ENCODE results near the gene FAM168A.

Gene FAM168A

DNA sequence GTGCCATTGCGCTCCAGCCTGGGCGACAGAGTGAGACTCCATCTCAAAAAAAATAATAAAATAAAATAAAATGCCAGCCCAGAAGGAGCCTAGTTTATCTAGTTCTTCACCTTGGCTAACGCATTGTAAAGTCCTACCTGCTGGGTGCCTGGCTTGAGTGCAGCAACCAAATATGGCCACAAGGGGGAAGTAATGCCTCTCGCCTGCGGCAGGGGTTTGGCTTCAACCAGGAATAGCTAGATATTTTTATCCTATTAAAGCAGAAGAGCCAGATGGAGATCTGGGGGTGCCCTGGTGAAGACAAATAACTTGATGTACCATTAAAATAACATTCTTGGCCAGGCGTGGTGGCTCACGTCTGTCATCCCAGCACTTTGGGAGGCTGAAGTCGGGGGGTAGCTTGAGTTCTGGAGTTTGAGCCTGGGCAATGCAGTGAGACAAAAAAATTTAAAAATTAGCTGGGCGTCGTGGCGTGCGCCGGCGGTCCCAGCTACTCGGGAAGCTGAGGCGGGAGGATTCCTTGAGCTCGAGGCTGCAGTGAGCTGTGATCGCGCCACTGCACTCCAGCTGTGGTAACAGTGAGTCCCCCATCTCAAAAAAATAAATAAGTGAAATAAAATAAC lies 27.9 kb upstream of the FAM168A start:
- peak; percentile 24 for DNase-seq (ENCODE audit: extremely low read depth, low read depth)
- H3K4me3 ChIP-seq (replicated peaks; ENCODE audit: low read depth, low read length) = no peak overlapping the region
- TF ChIP-seq, protein P1, sequence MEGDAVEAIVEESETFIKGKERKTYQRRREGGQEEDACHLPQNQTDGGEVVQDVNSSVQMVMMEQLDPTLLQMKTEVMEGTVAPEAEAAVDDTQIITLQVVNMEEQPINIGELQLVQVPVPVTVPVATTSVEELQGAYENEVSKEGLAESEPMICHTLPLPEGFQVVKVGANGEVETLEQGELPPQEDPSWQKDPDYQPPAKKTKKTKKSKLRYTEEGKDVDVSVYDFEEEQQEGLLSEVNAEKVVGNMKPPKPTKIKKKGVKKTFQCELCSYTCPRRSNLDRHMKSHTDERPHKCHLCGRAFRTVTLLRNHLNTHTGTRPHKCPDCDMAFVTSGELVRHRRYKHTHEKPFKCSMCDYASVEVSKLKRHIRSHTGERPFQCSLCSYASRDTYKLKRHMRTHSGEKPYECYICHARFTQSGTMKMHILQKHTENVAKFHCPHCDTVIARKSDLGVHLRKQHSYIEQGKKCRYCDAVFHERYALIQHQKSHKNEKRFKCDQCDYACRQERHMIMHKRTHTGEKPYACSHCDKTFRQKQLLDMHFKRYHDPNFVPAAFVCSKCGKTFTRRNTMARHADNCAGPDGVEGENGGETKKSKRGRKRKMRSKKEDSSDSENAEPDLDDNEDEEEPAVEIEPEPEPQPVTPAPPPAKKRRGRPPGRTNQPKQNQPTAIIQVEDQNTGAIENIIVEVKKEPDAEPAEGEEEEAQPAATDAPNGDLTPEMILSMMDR (IDR thresholded peaks at IDR 0.05; ENCODE audit: low read depth, low read length, missing control alignments) = peak; percentile 90

DNA sequence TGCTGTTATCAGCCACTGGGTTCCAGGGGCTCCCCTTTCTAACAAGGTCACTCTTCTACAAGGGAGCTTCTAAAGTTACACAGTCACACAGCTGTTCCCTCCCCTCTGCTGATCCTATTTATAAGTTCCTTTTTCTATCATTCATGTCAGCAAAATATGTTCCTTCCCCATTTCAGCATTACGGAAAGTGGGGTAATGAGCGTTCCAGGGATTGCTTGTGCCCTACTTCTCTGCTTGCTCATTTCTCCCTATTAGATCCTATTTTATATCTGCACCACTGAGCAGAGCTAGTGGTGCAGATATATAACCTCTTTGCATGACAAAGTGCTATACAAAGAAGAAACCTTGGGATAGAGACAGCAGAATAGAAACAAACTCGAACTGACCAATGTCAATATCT lies 25.8 kb upstream of the FAM168A start:
- DNase-seq (ENCODE audit: extremely low read depth, low read depth) = no peak
- H3K4me3 ChIP-seq (replicated peaks; ENCODE audit: low read depth, low read length) = no peak overlapping the region
- TF ChIP-seq, protein P1 (IDR thresholded peaks at IDR 0.05; ENCODE audit: low read depth, low read length, missing control alignments) = no peak

DNA sequence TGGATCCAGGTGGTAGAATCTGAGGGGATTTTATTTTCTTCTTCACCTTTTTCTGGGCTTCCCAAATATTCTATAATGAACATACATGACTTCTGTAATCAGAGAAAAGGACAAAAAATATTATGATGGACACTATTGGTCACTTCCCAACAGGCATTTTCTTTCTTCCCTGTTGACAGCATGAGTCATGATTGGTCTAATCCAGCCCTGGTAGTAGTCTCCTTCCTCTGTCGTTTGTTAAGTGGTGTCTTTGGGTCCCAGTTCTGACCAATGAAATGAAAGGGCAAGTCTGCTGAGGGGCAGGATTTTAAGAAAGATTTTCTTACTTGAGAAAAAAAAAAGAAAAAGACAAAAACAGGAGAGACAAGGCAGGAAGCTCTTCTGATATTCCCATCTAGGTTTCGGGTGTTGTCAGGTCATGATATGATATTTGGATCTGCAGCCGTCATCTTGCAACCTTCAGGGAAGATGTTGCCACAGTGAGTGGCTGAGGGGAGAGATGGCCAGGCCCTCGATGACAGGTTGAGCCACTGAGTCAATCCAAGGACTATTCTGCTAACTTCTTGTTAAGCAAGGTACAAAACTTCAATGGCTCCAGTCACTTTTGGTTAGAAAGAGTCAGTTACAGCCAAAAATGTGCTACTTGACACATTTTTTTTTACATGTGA lies 25.1 kb upstream of the FAM168A start:
- TF ChIP-seq, protein P1 (IDR thresholded peaks at IDR 0.05; ENCODE audit: low read depth, low read length, missing control alignments) = no peak
- DNase-seq (ENCODE audit: extremely low read depth, low read depth) = no peak
- no peak overlapping the region for H3K4me3 ChIP-seq (replicated peaks; ENCODE audit: low read depth, low read length)

DNA sequence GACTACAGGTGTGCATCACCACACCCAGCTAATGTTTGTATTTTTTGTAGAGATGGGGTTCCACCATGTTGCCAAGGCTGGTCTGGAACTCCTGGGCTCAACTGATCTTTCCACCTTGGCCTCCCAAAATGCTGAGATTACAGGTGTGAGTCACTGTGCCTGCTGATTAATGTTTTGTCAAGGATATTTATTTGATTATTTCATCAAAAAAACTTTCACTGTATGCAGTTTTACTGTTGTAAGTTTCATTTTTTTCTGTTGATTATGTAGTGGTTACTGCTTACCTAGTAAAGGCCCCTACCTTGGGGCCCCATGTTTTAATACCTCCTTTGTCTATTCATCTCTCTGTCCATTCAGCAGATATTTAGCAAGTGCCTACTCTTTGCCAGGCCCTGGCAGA lies 16.7 kb upstream of the FAM168A start:
- TF ChIP-seq, protein P1 (IDR thresholded peaks at IDR 0.05; ENCODE audit: low read depth, low read length, missing control alignments) = no peak
- H3K4me3 ChIP-seq (replicated peaks; ENCODE audit: low read depth, low read length) = no peak overlapping the region
- DNase-seq (ENCODE audit: extremely low read depth, low read depth) = no peak

DNA sequence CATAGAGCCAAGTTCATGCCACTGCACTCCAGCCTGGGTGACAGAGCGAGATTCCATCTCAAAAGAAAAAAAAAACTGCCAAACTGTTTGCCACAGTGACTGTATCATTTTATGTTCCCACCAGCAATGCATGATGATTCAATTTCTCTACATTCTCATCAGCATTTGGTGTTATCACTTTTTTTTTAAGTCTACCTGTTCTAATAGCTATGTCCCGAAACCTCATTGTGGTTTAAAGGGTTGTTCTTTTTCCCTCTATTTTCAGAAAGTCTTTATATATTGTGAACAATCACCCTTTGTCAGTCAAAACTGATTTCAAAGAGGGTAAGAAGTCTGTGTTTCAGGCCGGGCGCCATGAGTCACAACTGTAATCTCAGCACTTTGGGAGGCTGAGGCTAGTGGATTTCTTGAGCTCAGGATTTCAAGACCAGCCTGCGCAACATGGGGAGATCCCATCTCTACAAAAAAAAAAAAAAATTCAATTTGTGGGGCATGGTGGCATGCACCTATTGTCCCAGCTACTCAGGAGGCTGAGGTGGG lies 14.8 kb upstream of the FAM168A start:
- DNase-seq (ENCODE audit: extremely low read depth, low read depth) = no peak
- H3K4me3 ChIP-seq (replicated peaks; ENCODE audit: low read depth, low read length) = no peak overlapping the region
- TF ChIP-seq, protein P1 (IDR thresholded peaks at IDR 0.05; ENCODE audit: low read depth, low read length, missing control alignments) = no peak

DNA sequence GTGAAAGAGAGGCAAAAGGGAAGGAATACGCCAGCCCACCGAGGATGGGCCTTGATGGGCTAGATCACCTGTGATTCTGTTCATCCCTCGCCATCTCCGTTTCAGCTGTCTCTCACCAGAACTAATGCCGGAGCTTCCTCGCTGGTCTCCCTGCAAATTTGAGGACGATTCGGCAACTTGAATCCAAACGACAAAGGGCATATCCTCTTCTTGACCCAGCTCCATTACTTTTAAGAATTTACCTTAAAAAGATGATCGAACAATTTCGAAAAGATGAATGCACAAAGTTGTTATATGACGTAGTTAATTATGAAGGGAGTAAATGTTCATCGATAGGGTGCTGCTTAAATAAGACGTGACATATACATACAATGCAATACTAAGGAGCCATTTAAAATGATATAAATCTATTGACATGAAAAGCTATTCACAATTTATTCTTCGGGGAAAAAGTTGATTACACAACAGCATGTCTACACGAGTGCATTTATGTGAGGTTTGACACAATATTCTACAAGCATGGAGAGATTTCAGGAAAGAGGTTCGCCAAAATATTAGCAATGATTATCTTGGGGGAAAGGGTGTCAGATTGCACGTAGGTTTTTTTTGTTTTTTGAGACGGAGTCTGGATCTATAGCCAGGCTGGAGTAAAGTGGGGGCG lies 937 bp upstream of the FAM168A start:
- TF ChIP-seq, protein P1 (IDR thresholded peaks at IDR 0.05; ENCODE audit: low read depth, low read length, missing control alignments) = no peak
- peak overlapping the region; percentile 75 for H3K4me3 ChIP-seq (replicated peaks; ENCODE audit: low read depth, low read length)
- DNase-seq (ENCODE audit: extremely low read depth, low read depth) = no peak
